Erythroblast (primary cell): ENCODE data around the gene MED23.

Experiments
- GATA1 ChIP-seq: IDR thresholded peaks from 2 replicates; pipeline ENCODE4 v1.6.1; 2011; ENCODE audit warnings: low read depth, mild to moderate bottlenecking, control low read depth, low read length, moderate library complexity
- POLR2A ChIP-seq: IDR thresholded peaks from 2 replicates; pipeline ENCODE4 v1.6.1; 2011; ENCODE audit warnings: mild to moderate bottlenecking, low read length

DNA sequence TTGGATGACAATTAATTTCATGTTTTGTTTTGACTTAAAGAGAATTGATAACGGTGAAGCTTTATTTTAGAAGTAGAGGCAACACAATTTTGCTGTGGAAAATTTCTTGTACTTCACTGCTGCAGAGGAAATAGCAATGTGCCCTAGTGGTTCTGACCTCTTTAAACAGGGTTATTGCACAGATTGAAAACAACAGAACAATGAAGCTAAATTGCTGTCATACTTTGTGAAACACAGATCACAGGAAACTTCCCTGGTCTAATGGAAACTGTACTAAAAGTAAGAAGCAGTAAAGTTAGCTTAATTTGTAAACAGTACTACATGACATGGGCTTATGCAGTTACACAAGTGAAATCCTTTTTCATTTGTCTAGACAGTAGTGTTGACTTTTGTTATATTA lies 41.8 kb upstream of the MED23 start:
- TF ChIP-seq POLR2A: no peak
- TF ChIP-seq GATA1: no peak
